GM12878 (cell line): ENCODE measurements around the gene ST3GAL5.

Experiments used
- CHD2 ChIP-seq: IDR thresholded peaks from 2 replicates; pipeline ENCODE4 v1.6.1; 2011; ENCODE audit warnings: low read depth, low read length, improper control_type of control experiment, borderline replicate concordance
- NFYB ChIP-seq: IDR thresholded peaks from 2 replicates; pipeline ENCODE4 v1.6.1; 2011; ENCODE audit warnings: low read depth, mild to moderate bottlenecking, low read length, improper control_type of control experiment, moderate library complexity; ENCODE audit not compliant: insufficient read depth
- POLR2AphosphoS5 ChIP-seq: IDR thresholded peaks from 2 replicates; pipeline ENCODE4 v1.6.1; 2011; ENCODE audit warnings: mild to moderate bottlenecking, low read length, inconsistent platforms
- RFX5 ChIP-seq: IDR thresholded peaks from 2 replicates; pipeline ENCODE4 v1.6.1; 2011; ENCODE audit warnings: low read depth, low read length, improper control_type of control experiment
- TAF1 ChIP-seq: IDR thresholded peaks from 2 replicates; pipeline ENCODE4 v1.6.1; 2011; ENCODE audit warnings: mild to moderate bottlenecking, low read depth, low read length, borderline replicate concordance

- no peak for TF ChIP-seq RFX5
- TF ChIP-seq CHD2, result no peak
- TF ChIP-seq POLR2AphosphoS5, result no peak
- TF ChIP-seq TAF1, result no peak
- TF ChIP-seq NFYB, result no peak
These were observed 94.2 kb downstream of the ST3GAL5 start for GRCh38 chr2:85794491-85795121.
